Mesangial cell (primary cell): Measurements from ENCODE around the gene FAM222A. TPM values are rescaled to one million over a fixed set of nuclear protein-coding genes. Genes with fewer than 3 reads are reported as not detected.

Experiments used
- total RNA-seq: library from RNA; depleted of rRNA; stranded (reverse); fragments of >200 nt; gene quantifications from 2 replicates; pipeline ENCODE4 v1.2.3, GENCODE V29; 2015

FAM222A gene
- total RNA-seq: 0.49 and 1.3 TPM in 2 replicates

DNA sequence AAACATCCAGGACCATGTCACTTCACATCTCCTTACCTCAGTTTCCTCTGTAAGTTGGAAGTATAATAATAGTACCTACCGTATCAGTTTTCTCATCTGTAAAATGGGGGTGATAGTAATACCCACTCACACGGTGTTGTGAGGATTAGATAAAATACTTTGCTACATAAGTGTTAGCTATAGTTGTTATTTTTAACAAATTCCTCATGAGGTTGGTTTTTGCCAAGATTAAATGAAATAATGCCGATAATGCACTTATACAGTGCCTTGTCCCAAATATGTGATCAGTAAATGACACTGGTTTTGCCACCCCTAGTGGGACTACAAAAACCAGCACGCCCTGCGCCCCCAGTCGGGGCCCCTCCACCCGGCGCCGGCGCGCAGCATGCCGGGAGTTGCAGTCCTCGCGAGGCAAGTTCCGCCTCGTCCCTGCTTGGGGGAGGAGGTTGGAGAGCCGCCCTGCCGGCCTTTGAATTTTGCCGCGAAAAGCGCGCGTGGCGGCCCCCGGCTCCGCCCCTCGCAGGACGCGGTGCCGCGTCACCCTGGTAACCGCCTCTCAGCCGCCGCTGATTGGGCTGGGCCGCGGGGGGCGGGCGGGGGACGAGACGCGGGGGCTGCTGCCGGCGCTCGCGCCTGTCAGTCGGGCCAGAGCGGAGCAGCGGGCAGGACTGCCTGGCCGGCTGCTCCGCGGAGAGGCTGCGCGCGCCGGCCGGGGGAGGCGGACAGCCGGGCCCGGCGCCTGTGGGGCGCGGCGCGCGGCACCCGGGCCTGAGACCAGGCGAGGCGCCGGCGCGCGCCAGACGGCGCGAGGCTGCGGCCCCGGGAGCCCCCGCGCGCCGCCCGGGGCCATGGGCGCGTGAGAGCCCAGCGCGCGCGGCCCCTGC, at the start of gene FAM222A:
FAM222A (plus strand) TSS at position 639 of the 884 bp plus-strand sequence. CDS start 30,322 bp downstream, outside the sequence.

Other genes with a start within 250 kb of the FAM222A start
- 56.1 and 66.8 TPM in 2 replicates for gene KCTD10, start 236.5 kb upstream of the FAM222A start, total RNA-seq
- gene UBE3B, start 236.2 kb upstream of the FAM222A start, total RNA-seq: 26.0 and 29.8 TPM in 2 replicates
- 45.0 and 63.6 TPM in 2 replicates for gene MMAB, start 140.3 kb upstream of the FAM222A start, total RNA-seq
- gene MVK, start 140.0 kb upstream of the FAM222A start, total RNA-seq: 30.8 and 35.2 TPM in 2 replicates
- gene TRPV4, start 119.6 kb downstream of the FAM222A start, total RNA-seq: 1.8 and 4.1 TPM in 2 replicates
- 22.7 and 29.3 TPM in 2 replicates for gene GLTP, start 166.7 kb downstream of the FAM222A start, total RNA-seq
- 5.7 and 16.0 TPM in 2 replicates for gene TCHP, start 186.4 kb downstream of the FAM222A start, total RNA-seq